ENCODE measurements around the gene ADCY10.
"Not testable (repeated sequence)": the region's sequence is repeated elsewhere in the genome, so short reads cannot be mapped to it uniquely, and the experiment has no call there.

The ADCY10 gene

DNA sequence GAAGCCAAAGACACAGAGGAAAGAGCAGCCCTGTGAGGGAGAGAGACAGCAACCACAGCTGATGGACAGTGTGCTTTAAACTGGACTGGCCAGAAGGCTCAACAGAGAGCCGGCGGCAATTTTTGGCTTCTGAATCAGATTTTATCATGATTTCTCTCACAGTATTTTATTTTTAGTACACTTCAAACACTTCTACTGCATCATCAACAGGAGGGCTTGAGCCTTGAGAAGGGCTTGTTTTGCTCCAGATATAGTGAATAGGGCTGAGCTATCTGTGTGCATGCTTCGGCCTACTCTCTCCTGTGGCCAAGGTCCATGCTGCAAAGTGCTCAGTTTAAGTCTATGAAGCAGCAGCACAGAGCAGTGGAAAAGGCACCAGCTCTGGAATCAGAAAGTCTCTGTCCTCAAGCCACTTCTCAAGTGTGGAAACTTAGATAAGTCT, 33.3 kb downstream of the ADCY10 start:
- TF ChIP-seq POLR2AphosphoS5 (IDR thresholded peaks at IDR 0.05; ENCODE audit: low read depth, low read length) (no peak), TAF1 (IDR thresholded peaks at IDR 0.05; ENCODE audit: borderline replicate concordance, low read depth, low read length) (no peak), POLR2A (IDR thresholded peaks at IDR 0.05; ENCODE audit: low read depth, low read length) (no peak)
- FAIRE-seq (no peak), DNase-seq (ENCODE audit: insufficient read length) (no peak)

DNA sequence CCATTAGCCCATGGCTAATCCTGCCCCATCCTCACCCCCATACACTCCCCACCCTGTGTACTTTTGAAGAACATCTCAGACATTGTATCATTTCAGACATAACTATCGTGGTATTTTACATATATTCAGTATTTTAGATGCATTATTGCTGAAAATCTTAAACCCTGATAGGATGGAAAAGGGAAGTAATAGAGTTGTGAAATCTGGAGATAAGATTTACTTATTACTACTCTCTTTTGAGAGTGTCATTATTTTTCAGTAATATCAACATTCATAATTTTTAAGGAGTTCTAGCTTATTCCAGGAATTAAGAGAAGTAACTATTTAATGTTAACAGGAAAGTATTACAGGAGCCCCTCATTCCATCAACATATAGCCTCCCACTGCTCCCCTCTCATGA, 34.4 kb downstream of the ADCY10 start:
- TF ChIP-seq TAF1 (IDR thresholded peaks at IDR 0.05; ENCODE audit: borderline replicate concordance, low read depth, low read length): no peak
- TF ChIP-seq POLR2A (IDR thresholded peaks at IDR 0.05; ENCODE audit: low read depth, low read length): no peak
- TF ChIP-seq POLR2AphosphoS5 (IDR thresholded peaks at IDR 0.05; ENCODE audit: low read depth, low read length): no peak
- no peak for DNase-seq (ENCODE audit: insufficient read length)
- no peak for FAIRE-seq

DNA sequence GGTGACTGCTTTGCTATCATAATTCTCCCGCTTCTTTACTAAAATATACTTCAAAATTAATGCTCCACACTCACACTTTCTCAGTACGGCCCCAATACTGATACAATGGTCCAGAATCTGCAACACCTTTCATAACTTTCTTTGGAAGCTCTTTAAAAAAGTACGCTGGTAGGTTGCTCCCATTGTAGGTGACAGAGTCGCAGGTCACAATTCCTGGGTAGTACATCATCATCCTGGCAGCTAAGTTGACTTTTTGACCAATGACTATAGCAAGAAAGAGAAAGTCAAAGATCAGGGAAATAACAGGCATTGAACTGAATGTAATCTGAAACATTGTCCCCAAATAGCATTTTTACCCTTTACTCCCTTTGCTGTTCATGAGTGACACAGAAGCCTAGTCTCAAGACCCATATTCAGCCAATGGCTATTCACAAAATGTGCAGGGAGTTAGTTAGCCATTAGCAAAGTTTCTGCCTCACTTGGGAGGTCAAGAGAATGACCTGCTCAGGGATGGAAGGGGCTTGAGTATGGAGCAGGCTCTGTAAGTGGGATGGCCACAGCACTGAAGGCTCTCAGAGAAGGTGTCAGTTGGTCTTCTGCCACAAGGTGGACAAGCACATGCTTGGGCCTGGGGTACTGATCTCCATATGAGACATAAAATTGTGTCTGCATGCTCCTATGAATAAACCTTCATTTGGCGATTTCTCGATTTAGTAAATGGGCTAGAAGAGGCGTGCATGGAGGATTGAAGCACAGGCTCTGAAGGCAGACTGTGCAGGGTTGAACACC, 35.4 kb downstream of the ADCY10 start:
- no peak for FAIRE-seq
- DNase-seq (ENCODE audit: insufficient read length): no peak
- TF ChIP-seq POLR2A (IDR thresholded peaks at IDR 0.05; ENCODE audit: low read depth, low read length): no peak
- TF ChIP-seq POLR2AphosphoS5 (IDR thresholded peaks at IDR 0.05; ENCODE audit: low read depth, low read length): no peak
- no peak for TF ChIP-seq TAF1 (IDR thresholded peaks at IDR 0.05; ENCODE audit: borderline replicate concordance, low read depth, low read length)

DNA sequence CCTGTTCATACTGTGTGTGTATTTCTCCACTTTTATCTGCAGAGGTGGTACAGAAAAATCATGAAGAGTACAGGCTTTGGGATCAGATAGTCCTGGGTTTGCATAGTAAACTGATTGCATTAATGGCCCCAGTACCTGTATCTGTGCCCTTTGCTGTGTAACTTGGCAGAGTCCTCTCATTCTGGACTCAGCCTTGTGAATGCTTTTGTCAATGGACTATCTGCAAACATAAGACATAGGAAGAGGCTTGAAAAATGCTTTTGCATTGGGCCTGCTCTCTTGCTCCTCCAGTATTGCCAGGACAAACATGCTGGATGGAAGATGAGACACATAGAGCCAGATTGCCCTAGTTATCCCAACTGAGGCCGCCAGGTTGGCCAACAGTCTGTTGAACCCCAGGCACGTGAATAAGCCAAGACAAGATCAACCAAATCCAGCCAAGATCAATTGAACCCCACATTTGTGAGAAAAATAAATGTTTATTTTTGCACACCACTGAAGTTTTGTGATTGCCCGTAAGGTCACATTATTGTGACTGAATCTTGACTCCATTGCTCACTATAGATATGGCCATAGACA, 37.2 kb downstream of the ADCY10 start:
- FAIRE-seq (peak; percentile 61), DNase-seq (ENCODE audit: insufficient read length) (no peak)
- TF ChIP-seq POLR2A (IDR thresholded peaks at IDR 0.05; ENCODE audit: low read depth, low read length): no peak
- no peak for TF ChIP-seq POLR2AphosphoS5 (IDR thresholded peaks at IDR 0.05; ENCODE audit: low read depth, low read length)
- TF ChIP-seq TAF1 (IDR thresholded peaks at IDR 0.05; ENCODE audit: borderline replicate concordance, low read depth, low read length): no peak

- no peak for FAIRE-seq
- no peak for TF ChIP-seq TAF1 (IDR thresholded peaks at IDR 0.05; ENCODE audit: borderline replicate concordance, low read depth, low read length)
- no peak for TF ChIP-seq POLR2A (IDR thresholded peaks at IDR 0.05; ENCODE audit: low read depth, low read length)
- TF ChIP-seq POLR2AphosphoS5 (IDR thresholded peaks at IDR 0.05; ENCODE audit: low read depth, low read length): no peak
- no peak for DNase-seq (ENCODE audit: insufficient read length)
These were observed 42.6 kb downstream of the ADCY10 start for GRCh38 chr1:167871331-167871730.

DNA sequence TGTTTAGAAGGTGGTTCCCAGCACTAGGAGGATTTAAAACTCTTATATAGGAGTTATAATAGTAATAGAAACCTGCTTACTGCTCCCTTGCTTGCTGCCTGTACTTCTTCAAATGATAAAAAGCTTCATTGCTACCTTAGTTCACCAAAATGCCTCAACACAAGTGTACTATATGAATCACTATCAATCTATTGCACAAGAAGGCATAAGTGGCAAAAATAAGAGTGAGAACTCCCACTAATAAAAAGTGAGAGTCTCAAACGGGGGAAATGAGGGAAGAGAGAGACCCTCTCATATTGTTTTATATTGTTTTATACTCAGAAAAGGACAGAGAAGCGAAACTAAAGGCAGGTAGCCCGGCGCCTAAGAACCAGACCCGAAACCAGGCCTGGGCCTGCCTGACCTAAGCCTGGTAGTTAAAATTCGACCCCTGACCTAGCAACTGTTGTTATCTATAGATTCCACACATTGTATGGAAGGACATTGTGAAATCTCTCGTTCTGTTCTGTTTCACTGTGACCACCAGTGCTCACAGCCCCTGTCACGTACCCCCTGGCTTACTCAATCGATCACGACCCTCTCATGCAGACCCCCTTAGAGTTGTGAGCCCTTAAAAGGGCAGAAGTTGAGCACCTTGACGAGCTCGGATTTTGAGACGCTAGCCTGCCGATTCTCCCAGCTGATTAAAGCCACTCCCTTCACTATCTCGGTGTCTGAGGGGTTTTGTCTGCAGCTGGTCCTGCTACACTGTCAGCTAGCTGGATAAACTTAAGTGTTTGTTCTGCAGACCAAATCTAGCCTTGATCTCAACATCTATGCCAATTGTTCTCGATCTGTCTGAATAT, 44.6 kb downstream of the ADCY10 start:
- peak; percentile 73 for FAIRE-seq

GRCh38 chr1:167866739-167867414, 47.1 kb downstream of the ADCY10 start:
- DNase-seq (ENCODE audit: insufficient read length); FAIRE-seq: not testable (repeated sequence)

More for the DNA sequence above, 44.6 kb downstream of the ADCY10 start:
- not testable (repeated sequence) for DNase-seq (ENCODE audit: insufficient read length)

GRCh38 chr1:167866326-167866725, 47.6 kb downstream of the ADCY10 start:
- not testable (repeated sequence) for DNase-seq (ENCODE audit: insufficient read length); FAIRE-seq

DNA sequence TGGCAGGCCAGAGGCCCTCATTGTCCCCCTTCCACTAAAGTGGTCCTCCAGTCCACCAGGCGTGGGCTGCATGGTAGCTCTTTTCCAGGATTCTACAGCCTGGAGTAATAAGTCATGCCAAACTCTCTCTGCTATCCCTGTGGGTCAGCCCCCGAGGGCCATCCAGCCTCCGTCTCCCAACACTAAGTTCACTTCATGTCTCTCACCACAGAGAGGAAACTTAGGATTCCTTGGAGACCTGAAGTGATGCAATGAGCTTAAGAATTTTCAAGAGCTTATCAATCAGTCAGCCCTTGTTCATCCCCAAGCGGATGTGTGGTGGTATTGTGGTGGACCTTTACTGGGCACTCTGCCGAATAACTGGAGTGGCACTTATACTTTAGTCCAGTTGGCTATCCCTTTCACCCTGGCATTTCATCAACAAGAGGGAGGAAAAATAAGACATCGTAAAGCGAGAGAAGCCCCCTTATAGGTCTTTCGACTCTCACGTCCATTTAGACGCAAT, 48.1 kb downstream of the ADCY10 start:
- not testable (repeated sequence) for FAIRE-seq; DNase-seq (ENCODE audit: insufficient read length)

DNA sequence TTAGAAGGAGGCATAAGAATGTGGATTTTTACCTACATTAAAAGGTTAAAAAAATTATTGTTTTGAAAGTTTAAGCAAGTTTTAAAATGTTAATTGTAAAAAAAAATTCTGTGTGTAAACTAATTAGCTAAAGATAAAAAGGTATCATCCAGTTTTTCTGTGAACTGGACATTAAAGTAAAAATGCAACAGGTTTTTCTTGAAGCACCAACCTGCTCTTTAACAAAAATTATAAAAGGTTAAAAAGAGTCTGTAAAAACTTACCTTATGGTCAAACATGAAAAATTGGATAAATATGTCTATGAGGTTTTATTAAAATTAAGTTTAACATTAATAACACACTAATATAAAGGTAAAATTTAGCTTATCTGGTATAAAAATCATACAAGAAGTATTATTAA, 48.7 kb downstream of the ADCY10 start:
- not testable (repeated sequence) for FAIRE-seq

DNA sequence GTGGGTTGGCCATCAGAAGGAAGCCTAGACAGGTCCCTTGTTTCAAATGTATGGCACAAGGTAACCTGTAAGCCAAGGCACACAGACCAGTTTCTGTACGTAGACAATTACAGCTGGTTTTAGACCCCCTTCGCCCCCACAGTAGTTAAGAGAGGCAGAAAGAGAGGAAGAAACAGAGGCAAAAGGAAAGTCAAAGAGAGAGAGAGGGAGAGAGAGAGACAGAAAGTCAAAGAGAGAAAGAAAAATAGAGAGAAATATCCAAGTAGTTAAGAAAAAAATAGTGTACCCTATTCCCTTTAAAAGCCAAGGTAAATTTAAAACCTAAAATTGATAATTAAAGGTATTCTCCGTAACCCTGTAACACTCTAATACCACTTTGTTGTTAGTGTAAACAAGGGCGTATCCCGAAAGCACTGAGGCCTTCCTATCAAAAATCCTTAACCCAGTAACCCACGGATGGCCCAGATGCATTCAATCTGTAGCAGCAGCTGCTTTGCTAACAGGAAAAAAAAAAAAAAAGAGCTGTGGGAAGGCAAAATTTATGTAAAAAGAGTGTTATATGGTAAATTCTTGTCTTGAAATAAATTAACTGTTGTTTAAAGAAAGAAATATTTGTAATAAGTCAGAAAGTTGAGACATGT, 49.4 kb downstream of the ADCY10 start:
- DNase-seq (ENCODE audit: insufficient read length) (no peak), FAIRE-seq (no peak)
- TF ChIP-seq POLR2A (IDR thresholded peaks at IDR 0.05; ENCODE audit: low read depth, low read length) (no peak), TAF1 (IDR thresholded peaks at IDR 0.05; ENCODE audit: borderline replicate concordance, low read depth, low read length) (no peak), POLR2AphosphoS5 (IDR thresholded peaks at IDR 0.05; ENCODE audit: low read depth, low read length) (no peak)

More for the DNA sequence above, 48.7 kb downstream of the ADCY10 start:
- DNase-seq (ENCODE audit: insufficient read length): not testable (repeated sequence)

GRCh38 chr1:167863921-167864279, 50.0 kb downstream of the ADCY10 start:
- TF ChIP-seq POLR2AphosphoS5 (IDR thresholded peaks at IDR 0.05; ENCODE audit: low read depth, low read length) (no peak), TAF1 (IDR thresholded peaks at IDR 0.05; ENCODE audit: borderline replicate concordance, low read depth, low read length) (no peak)
- FAIRE-seq (no peak), DNase-seq (ENCODE audit: insufficient read length) (no peak)

GRCh38 chr1:167863191-167863920, 50.6 kb downstream of the ADCY10 start:
- not testable (repeated sequence) for FAIRE-seq; DNase-seq (ENCODE audit: insufficient read length)
